Measurements from ENCODE around the gene HOXC10. TPM values are rescaled to one million over a fixed set of nuclear protein-coding genes. Genes with fewer than 3 reads are reported as not detected.

HOXC10 gene
- total RNA-seq, 1 experiment from 2014 or later = 154 TPM

DNA sequence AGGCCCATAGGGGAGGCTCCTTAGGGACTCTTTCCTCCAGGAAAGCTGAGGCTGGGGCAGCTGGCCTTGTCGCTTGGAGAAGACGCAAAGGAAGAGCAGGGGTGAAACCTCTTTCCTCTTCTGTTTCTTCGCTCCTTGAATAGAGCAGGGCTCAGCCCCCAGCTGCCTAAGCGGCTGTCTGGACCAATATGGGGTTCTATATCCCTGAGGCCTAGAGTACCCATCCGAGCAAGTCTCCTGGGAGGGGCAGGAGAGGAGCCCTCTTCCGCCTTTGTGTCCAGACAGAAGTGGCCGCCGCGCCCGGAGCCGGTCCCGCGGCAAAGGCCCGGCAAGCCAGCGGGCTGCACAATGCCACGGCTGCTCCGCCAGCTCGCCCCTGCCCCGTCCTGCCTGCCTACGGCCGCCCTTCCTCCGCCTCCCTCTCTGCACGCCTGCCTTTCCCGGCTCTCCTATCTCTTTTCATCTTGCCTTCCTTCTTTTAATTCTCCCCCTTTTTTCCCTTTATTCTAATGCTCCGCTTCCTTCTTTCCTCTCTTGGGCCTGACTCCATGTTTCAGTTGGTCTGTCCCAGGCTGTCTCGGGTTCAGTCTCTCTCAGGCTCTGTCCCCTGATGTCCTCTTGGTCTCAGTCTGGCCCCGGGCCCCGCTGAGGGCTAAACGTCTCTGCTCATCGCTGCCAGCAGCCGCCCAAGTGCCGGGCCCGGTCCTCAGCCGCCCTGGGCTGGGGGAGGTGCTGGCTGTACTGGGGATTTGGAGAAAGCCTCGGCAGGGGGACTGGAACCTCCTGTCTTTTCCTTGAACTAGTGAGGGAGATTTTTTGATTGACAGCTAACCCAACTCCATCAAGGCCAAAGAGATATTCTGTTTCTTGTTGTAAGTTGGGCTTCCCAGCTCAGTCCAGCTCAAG lies 12.5 kb downstream of the HOXC10 start:
- CTCF ChIA-PET = interaction anchor here (0.6 to 1.7 kb wide), 4 partner anchors 9 to 371 kb away, joined by 3 to 9 read pairs (median 5); partner anchors contain the start of gene HOXC10
- H3K4me3 ChIP-seq (ENCODE audit: low read depth in 2 of 2, low read length in 2 of 2) = peak overlapping the region; percentile 66 to 67
- in situ Hi-C loops (cut with HindIII; ENCODE audit: low pct_unique_long_range_greater_than_20kb, low sequenced_read_pairs) = no loop called here
- ATAC-seq (peak; percentile 5), DNase-seq (ENCODE audit: low read depth, low spot score) (no peak)
- H3K27me3 ChIP-seq (ENCODE audit: control insufficient read depth, insufficient read depth, low read length) = no peaks in the 10 kb centered on the region
- POLR2A ChIA-PET = interaction anchor here (1.2 to 1.4 kb wide), 2 partner anchors 10 to 20 kb away, joined by 9 to 10 read pairs; no protein-coding TSS in a partner anchor
- TF ChIP-seq SIN3A (IDR thresholded peaks at IDR 0.05; ENCODE audit: borderline replicate concordance, insufficient read depth, low read depth, low read length) (0 out of 2 replicates have a peak, but pooled peaks have one; percentile 81), POLR2AphosphoS5 (IDR thresholded peaks at IDR 0.05; ENCODE audit: low read depth, low read length) (peak; percentile 47; the same call in 1 of the 2 replicates)
- TF ChIP-seq, protein P1, sequence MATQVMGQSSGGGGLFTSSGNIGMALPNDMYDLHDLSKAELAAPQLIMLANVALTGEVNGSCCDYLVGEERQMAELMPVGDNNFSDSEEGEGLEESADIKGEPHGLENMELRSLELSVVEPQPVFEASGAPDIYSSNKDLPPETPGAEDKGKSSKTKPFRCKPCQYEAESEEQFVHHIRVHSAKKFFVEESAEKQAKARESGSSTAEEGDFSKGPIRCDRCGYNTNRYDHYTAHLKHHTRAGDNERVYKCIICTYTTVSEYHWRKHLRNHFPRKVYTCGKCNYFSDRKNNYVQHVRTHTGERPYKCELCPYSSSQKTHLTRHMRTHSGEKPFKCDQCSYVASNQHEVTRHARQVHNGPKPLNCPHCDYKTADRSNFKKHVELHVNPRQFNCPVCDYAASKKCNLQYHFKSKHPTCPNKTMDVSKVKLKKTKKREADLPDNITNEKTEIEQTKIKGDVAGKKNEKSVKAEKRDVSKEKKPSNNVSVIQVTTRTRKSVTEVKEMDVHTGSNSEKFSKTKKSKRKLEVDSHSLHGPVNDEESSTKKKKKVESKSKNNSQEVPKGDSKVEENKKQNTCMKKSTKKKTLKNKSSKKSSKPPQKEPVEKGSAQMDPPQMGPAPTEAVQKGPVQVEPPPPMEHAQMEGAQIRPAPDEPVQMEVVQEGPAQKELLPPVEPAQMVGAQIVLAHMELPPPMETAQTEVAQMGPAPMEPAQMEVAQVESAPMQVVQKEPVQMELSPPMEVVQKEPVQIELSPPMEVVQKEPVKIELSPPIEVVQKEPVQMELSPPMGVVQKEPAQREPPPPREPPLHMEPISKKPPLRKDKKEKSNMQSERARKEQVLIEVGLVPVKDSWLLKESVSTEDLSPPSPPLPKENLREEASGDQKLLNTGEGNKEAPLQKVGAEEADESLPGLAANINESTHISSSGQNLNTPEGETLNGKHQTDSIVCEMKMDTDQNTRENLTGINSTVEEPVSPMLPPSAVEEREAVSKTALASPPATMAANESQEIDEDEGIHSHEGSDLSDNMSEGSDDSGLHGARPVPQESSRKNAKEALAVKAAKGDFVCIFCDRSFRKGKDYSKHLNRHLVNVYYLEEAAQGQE (IDR thresholded peaks at IDR 0.05; ENCODE audit: insufficient read depth in 1 of 2, low read depth in 2 of 2, low read length in 1 of 2) = no peak
- H3K36me3 ChIP-seq (ENCODE audit: control insufficient read depth, insufficient read depth, low read length) = no peaks in the 10 kb centered on the region; the same call in 1 of the 2 replicates
- H3K27ac ChIP-seq (ENCODE audit: low read length) = peak overlapping the region; percentile 99
- BruUV-seq (replicated peaks) = no TSS peak
- no peaks in the 10 kb centered on the region for H3K9me3 ChIP-seq (ENCODE audit: control insufficient read depth, insufficient read depth, low read depth, low read length)
- H3K4me1 ChIP-seq (ENCODE audit: control insufficient read depth, insufficient read depth, low read length) = peaks cover 10% of the 10 kb centered on the region
- intact Hi-C loops (cut with micrococcal nuclease; ENCODE audit: unreplicated experiment) = loop anchor here (10.0 kb wide), 1 partner anchor 613 kb away; the partner anchor contains the start of gene SP1

DNA sequence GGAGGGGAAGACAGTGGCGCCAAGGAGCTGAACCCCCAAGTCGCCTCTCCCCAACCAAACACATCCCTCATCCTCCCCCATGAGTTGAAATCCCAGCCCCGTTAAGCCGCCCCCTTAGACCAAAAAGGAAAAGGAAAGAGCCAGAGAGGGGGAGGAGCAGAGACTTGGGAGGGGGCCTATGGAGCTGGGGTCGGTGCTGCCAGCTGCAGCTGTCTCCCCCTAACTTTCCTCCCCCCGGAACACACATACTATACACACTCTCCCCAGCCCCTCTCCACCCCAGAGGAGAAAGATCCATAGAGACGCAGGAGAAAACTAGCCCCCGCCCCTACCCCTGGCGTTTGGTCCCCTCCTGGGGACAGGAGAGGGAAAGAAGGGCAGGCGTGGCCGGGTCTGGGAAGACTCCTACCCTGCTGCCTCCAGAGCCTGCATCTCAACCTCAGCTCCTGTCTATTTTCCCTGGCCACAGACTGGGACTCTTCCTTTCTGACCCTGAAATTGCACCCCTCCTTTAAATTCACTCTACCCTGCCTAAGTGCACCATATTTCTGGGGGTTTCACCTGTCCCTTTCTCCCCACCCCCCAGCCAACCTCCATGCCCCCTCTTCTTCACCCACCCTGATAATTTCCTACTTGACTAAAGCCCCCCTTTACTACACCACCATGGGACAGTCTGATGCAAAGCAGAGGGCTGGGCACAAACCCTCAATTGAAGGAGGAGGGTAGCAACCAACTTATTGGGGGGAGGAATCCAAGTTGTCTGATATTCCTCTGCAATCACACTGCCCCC lies 13.4 kb downstream of the HOXC10 start:
- TF ChIP-seq TCF7L2 (IDR thresholded peaks at IDR 0.05; ENCODE audit: low read depth, low read length) (no peak), POLR2AphosphoS5 (IDR thresholded peaks at IDR 0.05; ENCODE audit: low read depth, low read length) (peak; percentile 38; the same call in 1 of the 2 replicates)
- TF ChIP-seq, protein P1 (IDR thresholded peaks at IDR 0.05; ENCODE audit: insufficient read depth in 1 of 2, low read depth in 2 of 2, low read length in 1 of 2) = 0 out of 4 replicates have a peak, but pooled peaks of 1 of the 2 experiments have one; percentile 18
- TF ChIP-seq, protein P2, sequence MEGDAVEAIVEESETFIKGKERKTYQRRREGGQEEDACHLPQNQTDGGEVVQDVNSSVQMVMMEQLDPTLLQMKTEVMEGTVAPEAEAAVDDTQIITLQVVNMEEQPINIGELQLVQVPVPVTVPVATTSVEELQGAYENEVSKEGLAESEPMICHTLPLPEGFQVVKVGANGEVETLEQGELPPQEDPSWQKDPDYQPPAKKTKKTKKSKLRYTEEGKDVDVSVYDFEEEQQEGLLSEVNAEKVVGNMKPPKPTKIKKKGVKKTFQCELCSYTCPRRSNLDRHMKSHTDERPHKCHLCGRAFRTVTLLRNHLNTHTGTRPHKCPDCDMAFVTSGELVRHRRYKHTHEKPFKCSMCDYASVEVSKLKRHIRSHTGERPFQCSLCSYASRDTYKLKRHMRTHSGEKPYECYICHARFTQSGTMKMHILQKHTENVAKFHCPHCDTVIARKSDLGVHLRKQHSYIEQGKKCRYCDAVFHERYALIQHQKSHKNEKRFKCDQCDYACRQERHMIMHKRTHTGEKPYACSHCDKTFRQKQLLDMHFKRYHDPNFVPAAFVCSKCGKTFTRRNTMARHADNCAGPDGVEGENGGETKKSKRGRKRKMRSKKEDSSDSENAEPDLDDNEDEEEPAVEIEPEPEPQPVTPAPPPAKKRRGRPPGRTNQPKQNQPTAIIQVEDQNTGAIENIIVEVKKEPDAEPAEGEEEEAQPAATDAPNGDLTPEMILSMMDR (IDR thresholded peaks at IDR 0.05) = no peak
- BruUV-seq (replicated peaks) = no TSS peak
- Histone ChIP-seq H3K9me3 (ENCODE audit: control insufficient read depth, insufficient read depth, low read depth, low read length) (no peaks in the 10 kb centered on the region), H3K36me3 (ENCODE audit: control insufficient read depth, insufficient read depth, low read length) (peaks cover 3% of the 10 kb centered on the region), H3K27ac (ENCODE audit: low read length) (peak overlapping the region; percentile 99), H3K4me3 (ENCODE audit: low read depth in 2 of 2, low read length in 2 of 2) (peak overlapping the region; percentile 66 to 67), H3K27me3 (ENCODE audit: control insufficient read depth, insufficient read depth, low read length) (no peaks in the 10 kb centered on the region), H3K4me1 (ENCODE audit: control insufficient read depth, insufficient read depth, low read length) (peaks cover 9% of the 10 kb centered on the region)
- ATAC-seq (peak; percentile 28), DNase-seq (ENCODE audit: low read depth, low spot score) (no peak)
- POLR2A ChIA-PET = interaction anchor here (0.7 to 1.2 kb wide), 2 partner anchors 10 to 12 kb away, joined by 3 to 9 read pairs; no protein-coding TSS in a partner anchor
- CTCF ChIA-PET = interaction anchor here (1.6 to 1.7 kb wide), 2 partner anchors 10 to 13 kb away, joined by 5 to 9 read pairs; partner anchors contain the start of gene HOXC10
- intact Hi-C loops (cut with micrococcal nuclease; ENCODE audit: unreplicated experiment) (loop anchor here (10.0 kb wide), 1 partner anchor 614 kb away; the partner anchor contains the start of gene SP1), in situ Hi-C loops (cut with HindIII; ENCODE audit: low pct_unique_long_range_greater_than_20kb, low sequenced_read_pairs) (no loop called here)

All from Panc1 (cell line).